Left ventricle myocardium inferior (tissue), 1 donor: ENCODE results near the gene SIRT7. TPM values are rescaled to one million over a fixed set of nuclear protein-coding genes. Genes with fewer than 3 reads are reported as not detected.

Experiments used
- DNase-seq: peaks from one replicate; pipeline ENCODE4 v3.0.0-alpha.2; 2020
- H3K27ac ChIP-seq: fragments of 200-600 bp; replicated peaks from 2 replicates; pipeline ENCODE4 v1.8.0; 2021
- H3K27me3 ChIP-seq: fragments of 200-600 bp; 2 replicates; pipeline ENCODE4 v1.8.0; 2021; ENCODE audit warnings: low read depth
- H3K36me3 ChIP-seq: fragments of 200-600 bp; 2 replicates; pipeline ENCODE4 v1.8.0; 2021
- H3K4me1 ChIP-seq: fragments of 200-600 bp; 2 replicates; pipeline ENCODE4 v1.8.0; 2021
- H3K4me3 ChIP-seq: fragments of 200-600 bp; 2 replicates; pipeline ENCODE4 v1.8.0; 2021; ENCODE audit warnings: mild to moderate bottlenecking, moderate library complexity
- H3K9me3 ChIP-seq: fragments of 200-600 bp; replicated peaks from 2 replicates; pipeline ENCODE4 v1.8.0; 2021
- CTCF ChIP-seq: fragments of 200-600 bp; IDR thresholded peaks from 2 replicates; pipeline ENCODE4 v1.8.0; 2021; ENCODE audit warnings: antibody characterized with exemption, mild to moderate bottlenecking, borderline replicate concordance
- intact Hi-C: fragments of 100-400 bp; cut with micrococcal nuclease; formaldehyde crosslinking; loops from one replicate; pipeline ENCODE4 v1.11.0; 2022
- total RNA-seq: library from RNA; stranded (reverse); fragmentation: NEBNext Ultra II Directional; extraction: Animal tissue kit (Norgen Biotek cat#: 25700); gene quantifications from one replicate; pipeline ENCODE4 v1.2.1, GENCODE V29; 2021
- donor health status: DM: no; HTN: yes; CAD: no; lungs with severe emphysema.

The SIRT7 gene
- total RNA-seq, 1 donor from 2014 or later: 8.5 TPM

- H3K36me3 ChIP-seq: peaks cover 47% of the 10 kb centered on the region
- intact Hi-C loops: no loop called here
- peak overlapping the region; percentile 93 for H3K4me3 ChIP-seq
- peaks cover 24% of the 10 kb centered on the region for H3K4me1 ChIP-seq
- no peak for TF ChIP-seq CTCF
- H3K27me3 ChIP-seq: no peaks in the 10 kb centered on the region
- H3K27ac ChIP-seq: peak overlapping the region; percentile 79
- no peak for DNase-seq
- no peaks in the 10 kb centered on the region for H3K9me3 ChIP-seq
These were observed 7.1 kb downstream of the SIRT7 start for GRCh38 chr17:81910840-81911276.

- no peak for DNase-seq
- H3K9me3 ChIP-seq: no peaks in the 10 kb centered on the region
- peaks cover 20% of the 10 kb centered on the region for H3K4me1 ChIP-seq
- no peaks in the 10 kb centered on the region for H3K27me3 ChIP-seq
- H3K36me3 ChIP-seq: peaks cover 45% of the 10 kb centered on the region
- peak overlapping the region; percentile 79 for H3K27ac ChIP-seq
- intact Hi-C loops: no loop called here
- TF ChIP-seq CTCF: no peak
- peak overlapping the region; percentile 93 for H3K4me3 ChIP-seq
These were observed 7.8 kb downstream of the SIRT7 start for GRCh38 chr17:81909966-81910839.

- Histone ChIP-seq H3K27ac (no peak overlapping the region), H3K27me3 (no peaks in the 10 kb centered on the region), H3K4me3 (no peak overlapping the region), H3K36me3 (peaks cover 44% of the 10 kb centered on the region), H3K9me3 (no peaks in the 10 kb centered on the region), H3K4me1 (peaks cover 20% of the 10 kb centered on the region)
- no peak for TF ChIP-seq CTCF
- DNase-seq: no peak
- intact Hi-C loops: no loop called here
These were observed 8.7 kb downstream of the SIRT7 start for GRCh38 chr17:81909231-81909630.

GRCh38 chr17:81908793-81909192 is 9.2 kb downstream of the SIRT7 start:
- intact Hi-C loops: no loop called here
- peaks cover 20% of the 10 kb centered on the region for H3K4me1 ChIP-seq
- H3K9me3 ChIP-seq: no peaks in the 10 kb centered on the region
- H3K4me3 ChIP-seq: no peak overlapping the region
- DNase-seq: no peak
- no peak overlapping the region for H3K27ac ChIP-seq
- peaks cover 39% of the 10 kb centered on the region for H3K36me3 ChIP-seq
- TF ChIP-seq CTCF: no peak
- no peaks in the 10 kb centered on the region for H3K27me3 ChIP-seq

- TF ChIP-seq CTCF: no peak
- intact Hi-C loops: no loop called here
These were observed 10.5 kb downstream of the SIRT7 start for GRCh38 chr17:81907219-81908145.

More at GRCh38 chr17:81907219-81908145, 10.5 kb downstream of the SIRT7 start:
- H3K27me3 ChIP-seq: no peaks in the 10 kb centered on the region
- H3K36me3 ChIP-seq: peaks cover 27% of the 10 kb centered on the region
- H3K27ac ChIP-seq: no peak overlapping the region
- no peaks in the 10 kb centered on the region for H3K9me3 ChIP-seq
- DNase-seq: no peak
- H3K4me1 ChIP-seq: peaks cover 24% of the 10 kb centered on the region
- no peak overlapping the region for H3K4me3 ChIP-seq
